ENCODE measurements around the gene STS. TPM values are rescaled to one million over a fixed set of nuclear protein-coding genes. Genes with fewer than 3 reads are reported as not detected.

STS gene
- total and polyA plus RNA-seq, 10 of the 15 experiments (the other 5 are each of a cell fraction or from before 2014, with no cell fraction given): 1.6 to 19.4 (median 4.7) TPM

GRCh38 chrX:7112071-7112470, 35.4 kb upstream of the STS start:
- intact Hi-C loops (cut with micrococcal nuclease; ENCODE audit: unreplicated experiment): no loop called here
- BruUV-seq (replicated peaks): no TSS peak

More at GRCh38 chrX:7112071-7112470, 35.4 kb upstream of the STS start:
- FAIRE-seq: no peak
- Histone ChIP-seq H3K36me3 (ENCODE audit: control insufficient read depth in 2 of 2, insufficient read depth in 2 of 2, low read length in 1 of 2) (peaks cover 0 to 6% of the 10 kb centered on the region in 2 experiments; a peak in 3 of 4 replicates), H3K9me3 (replicated peaks; ENCODE audit: control insufficient read depth, insufficient read depth, low read length) (peaks cover 1% of the 10 kb centered on the region; the same call in 2 of the 3 replicates), H3K9ac (ENCODE audit: control insufficient read depth, insufficient read depth, low read length) (no peak overlapping the region), H3K4me3 (no peak overlapping the region), H3K27me3 (replicated peaks in 1 of 2; ENCODE audit: control insufficient read depth in 2 of 2, insufficient read depth in 2 of 2, low read length in 1 of 2) (no peaks in the 10 kb centered on the region), H3K4me2 (ENCODE audit: control insufficient read depth, insufficient read depth) (no peak overlapping the region), H2AFZ (ENCODE audit: control insufficient read depth, low read depth, low read length) (no peak overlapping the region), H3K79me2 (ENCODE audit: control insufficient read depth, insufficient read depth, low read length) (peaks cover 37% of the 10 kb centered on the region), H3K27ac (ENCODE audit: control insufficient read depth, insufficient read depth) (peak overlapping the region; percentile 99), H3K4me1 (ENCODE audit: control insufficient read depth, insufficient read depth, low read length) (peaks cover 80% of the 10 kb centered on the region), H4K20me1 (ENCODE audit: control insufficient read depth, insufficient read depth) (no peaks in the 10 kb centered on the region)
- 98% methylated on average over 7 of the region's 7 CpGs for WGBS (ENCODE audit: insufficient coverage, insufficient replicate concordance, low lambda C conversion rate, missing lambda C conversion rate)
- ATAC-seq: no peak
- ChIA-PET SMC1A (ENCODE audit: uncharacterized antibody, unreplicated experiment) (interaction anchor here (0.9 to 6.9 kb wide), 10 partner anchors 10 to 373 kb away, joined by 3 to 80 read pairs (median 14); partner anchors contain the start of genes PUDP and STS), CTCF (interaction anchor here (1.2 to 5.2 kb wide), 4 partner anchors 21 to 35 kb away, joined by 3 to 34 read pairs (median 18); partner anchors contain the start of gene STS), RAD21 (ENCODE audit: unreplicated experiment) (interaction anchor here (0.9 to 10.2 kb wide), 7 partner anchors 10 to 372 kb away, joined by 3 to 127 read pairs (median 17); partner anchors contain the start of genes PUDP and STS), POLR2A (interaction anchor here (0.6 to 10.2 kb wide), 8 partner anchors 9 to 152 kb away, joined by 4 to 117 read pairs (median 5); partner anchors contain the start of genes PUDP and STS)
- in situ Hi-C loops (cut with MboI): no loop called here
- DNase-seq (ENCODE audit: low read depth, low spot score): no peak
- TF ChIP-seq TCF3 (IDR thresholded peaks at IDR 0.05; ENCODE audit: borderline replicate concordance, insufficient read depth, low read depth, low read length) (no peak), BRCA1 (IDR thresholded peaks at IDR 0.05; ENCODE audit: low read depth, low read length) (no peak), SMARCA5 (IDR thresholded peaks at IDR 0.05) (no peak), IRF4 (IDR thresholded peaks at IDR 0.05; ENCODE audit: low read depth, low read length) (no peak), CHD2 (IDR thresholded peaks at IDR 0.05; ENCODE audit: borderline replicate concordance, low read depth, low read length) (no peak), ZNF217 (IDR thresholded peaks at IDR 0.05) (no peak), LARP7 (IDR thresholded peaks at IDR 0.05) (no peak), NR2F1 (conservative IDR thresholded peaks at IDR 0.05) (no peak), ZNF274 (IDR thresholded peaks at IDR 0.05; ENCODE audit: insufficient read depth, insufficient read length) (no peak), MXI1 (IDR thresholded peaks at IDR 0.05; ENCODE audit: low read depth, low read length) (no peak)
- TF ChIP-seq, protein P1, sequence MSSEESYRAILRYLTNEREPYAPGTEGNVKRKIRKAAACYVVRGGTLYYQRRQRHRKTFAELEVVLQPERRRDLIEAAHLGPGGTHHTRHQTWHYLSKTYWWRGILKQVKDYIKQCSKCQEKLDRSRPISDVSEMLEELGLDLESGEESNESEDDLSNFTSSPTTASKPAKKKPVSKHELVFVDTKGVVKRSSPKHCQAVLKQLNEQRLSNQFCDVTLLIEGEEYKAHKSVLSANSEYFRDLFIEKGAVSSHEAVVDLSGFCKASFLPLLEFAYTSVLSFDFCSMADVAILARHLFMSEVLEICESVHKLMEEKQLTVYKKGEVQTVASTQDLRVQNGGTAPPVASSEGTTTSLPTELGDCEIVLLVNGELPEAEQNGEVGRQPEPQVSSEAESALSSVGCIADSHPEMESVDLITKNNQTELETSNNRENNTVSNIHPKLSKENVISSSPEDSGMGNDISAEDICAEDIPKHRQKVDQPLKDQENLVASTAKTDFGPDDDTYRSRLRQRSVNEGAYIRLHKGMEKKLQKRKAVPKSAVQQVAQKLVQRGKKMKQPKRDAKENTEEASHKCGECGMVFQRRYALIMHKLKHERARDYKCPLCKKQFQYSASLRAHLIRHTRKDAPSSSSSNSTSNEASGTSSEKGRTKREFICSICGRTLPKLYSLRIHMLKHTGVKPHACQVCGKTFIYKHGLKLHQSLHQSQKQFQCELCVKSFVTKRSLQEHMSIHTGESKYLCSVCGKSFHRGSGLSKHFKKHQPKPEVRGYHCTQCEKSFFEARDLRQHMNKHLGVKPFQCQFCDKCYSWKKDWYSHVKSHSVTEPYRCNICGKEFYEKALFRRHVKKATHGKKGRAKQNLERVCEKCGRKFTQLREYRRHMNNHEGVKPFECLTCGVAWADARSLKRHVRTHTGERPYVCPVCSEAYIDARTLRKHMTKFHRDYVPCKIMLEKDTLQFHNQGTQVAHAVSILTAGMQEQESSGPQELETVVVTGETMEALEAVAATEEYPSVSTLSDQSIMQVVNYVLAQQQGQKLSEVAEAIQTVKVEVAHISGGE (CRISPR knock-in tag; IDR thresholded peaks at IDR 0.05): no peak
- TF ChIP-seq, protein P2, sequence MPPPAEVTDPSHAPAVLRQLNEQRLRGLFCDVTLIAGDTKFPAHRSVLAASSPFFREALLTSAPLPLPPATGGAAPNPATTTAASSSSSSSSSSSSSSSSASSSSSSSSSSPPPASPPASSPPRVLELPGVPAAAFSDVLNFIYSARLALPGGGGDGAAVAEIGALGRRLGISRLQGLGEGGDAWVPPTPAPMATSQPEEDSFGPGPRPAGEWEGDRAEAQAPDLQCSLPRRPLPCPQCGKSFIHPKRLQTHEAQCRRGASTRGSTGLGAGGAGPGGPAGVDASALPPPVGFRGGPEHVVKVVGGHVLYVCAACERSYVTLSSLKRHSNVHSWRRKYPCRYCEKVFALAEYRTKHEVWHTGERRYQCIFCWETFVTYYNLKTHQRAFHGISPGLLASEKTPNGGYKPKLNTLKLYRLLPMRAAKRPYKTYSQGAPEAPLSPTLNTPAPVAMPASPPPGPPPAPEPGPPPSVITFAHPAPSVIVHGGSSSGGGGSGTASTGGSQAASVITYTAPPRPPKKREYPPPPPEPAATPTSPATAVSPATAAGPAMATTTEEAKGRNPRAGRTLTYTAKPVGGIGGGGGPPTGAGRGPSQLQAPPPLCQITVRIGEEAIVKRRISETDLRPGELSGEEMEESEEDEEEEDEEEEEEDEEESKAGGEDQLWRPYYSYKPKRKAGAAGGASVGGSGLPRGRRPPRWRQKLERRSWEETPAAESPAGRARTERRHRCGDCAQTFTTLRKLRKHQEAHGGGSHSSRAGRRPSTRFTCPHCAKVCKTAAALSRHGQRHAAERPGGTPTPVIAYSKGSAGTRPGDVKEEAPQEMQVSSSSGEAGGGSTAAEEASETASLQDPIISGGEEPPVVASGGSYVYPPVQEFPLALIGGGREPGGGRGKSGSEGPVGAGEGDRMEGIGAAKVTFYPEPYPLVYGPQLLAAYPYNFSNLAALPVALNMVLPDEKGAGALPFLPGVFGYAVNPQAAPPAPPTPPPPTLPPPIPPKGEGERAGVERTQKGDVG (CRISPR knock-in tag; IDR thresholded peaks at IDR 0.05): no peak

All from GM12878 (cell line).